ENCODE measurements around the gene EXOC3.

Gene EXOC3

GRCh38 chr5:457195-457961, 14.4 kb downstream of the EXOC3 start:
- DNase-seq (ENCODE audit: low read depth), result no peak

- DNase-seq (ENCODE audit: low read depth), result peak; percentile 41
Measured at GRCh38 chr5:458547-459353, 15.8 kb downstream of the EXOC3 start.

- no peak for DNase-seq (ENCODE audit: low read depth)
Measured at GRCh38 chr5:459562-460272, 16.7 kb downstream of the EXOC3 start.

GRCh38 chr5:460273-460625, 17.3 kb downstream of the EXOC3 start:
- no peak for DNase-seq (ENCODE audit: low read depth)

GRCh38 chr5:462051-462481, 19.1 kb downstream of the EXOC3 start:
- no peak for DNase-seq (ENCODE audit: low read depth)

GRCh38 chr5:463301-463700, 20.3 kb downstream of the EXOC3 start:
- DNase-seq (ENCODE audit: low read depth), result no peak

- DNase-seq (ENCODE audit: low read depth), result no peak
Measured at GRCh38 chr5:463952-464351, 21.0 kb downstream of the EXOC3 start.

- no peak for DNase-seq (ENCODE audit: low read depth)
Measured at GRCh38 chr5:464446-464842, 21.5 kb downstream of the EXOC3 start.

- no peak for DNase-seq (ENCODE audit: low read depth)
Measured at GRCh38 chr5:464843-465590, 22.0 kb downstream of the EXOC3 start.

- DNase-seq (ENCODE audit: low read depth), result no peak
Measured at GRCh38 chr5:465591-466403, 22.8 kb downstream of the EXOC3 start.

GRCh38 chr5:466661-467310, 23.8 kb downstream of the EXOC3 start:
- DNase-seq (ENCODE audit: low read depth), result no peak

GRCh38 chr5:468401-468800, 25.4 kb downstream of the EXOC3 start:
- no peak for DNase-seq (ENCODE audit: low read depth)

- DNase-seq (ENCODE audit: low read depth), result no peak
Measured at GRCh38 chr5:469752-470483, 26.9 kb downstream of the EXOC3 start.

GRCh38 chr5:470961-471749, 28.2 kb downstream of the EXOC3 start:
- DNase-seq (ENCODE audit: low read depth), result no peak

- DNase-seq (ENCODE audit: low read depth), result no peak
Measured at GRCh38 chr5:471750-472058, 28.7 kb downstream of the EXOC3 start.

GRCh38 chr5:472076-472655, 29.2 kb downstream of the EXOC3 start:
- DNase-seq (ENCODE audit: low read depth), result no peak

GRCh38 chr5:472656-473550, 29.9 kb downstream of the EXOC3 start:
- DNase-seq (ENCODE audit: low read depth), result no peak

Data from GM04503 (cell line).